ENCODE measurements around the gene DENND6B.
"Not testable (repeated sequence)": the region's sequence is repeated elsewhere in the genome, so short reads cannot be mapped to it uniquely, and the experiment has no call there.

The DENND6B gene

GRCh38 chr22:50326956-50327710 is at the start of gene DENND6B:
Gene DENND6B, minus strand, starts transcription at chr22:50327012. Its CDS starts 24 bp downstream, at chr22:50326988.
- peak; percentile 78 for DNase-seq (ENCODE audit: low spot score)

- DNase-seq (ENCODE audit: low spot score): no peak
Measured at GRCh38 chr22:50376085-50376651, 49.4 kb upstream of the DENND6B start.

- DNase-seq (ENCODE audit: low spot score): no peak
Measured at GRCh38 chr22:50371101-50371648, 44.4 kb upstream of the DENND6B start.

- no peak for DNase-seq (ENCODE audit: low spot score)
Measured at GRCh38 chr22:50367778-50368500, 41.1 kb upstream of the DENND6B start.

- DNase-seq (ENCODE audit: low spot score): not testable (repeated sequence)
Measured at GRCh38 chr22:50363803-50364194, 37.0 kb upstream of the DENND6B start.

- no peak for DNase-seq (ENCODE audit: low spot score)
Measured at GRCh38 chr22:50363166-50363802, 36.5 kb upstream of the DENND6B start.

- DNase-seq (ENCODE audit: low spot score): no peak
Measured at GRCh38 chr22:50361688-50362087, 34.9 kb upstream of the DENND6B start.

- DNase-seq (ENCODE audit: low spot score): no peak
Measured at GRCh38 chr22:50361222-50361621, 34.4 kb upstream of the DENND6B start.

GRCh38 chr22:50360578-50360977 is 33.8 kb upstream of the DENND6B start:
- DNase-seq (ENCODE audit: low spot score): no peak

GRCh38 chr22:50357756-50358155 is 30.9 kb upstream of the DENND6B start:
- no peak for DNase-seq (ENCODE audit: low spot score)

- no peak for DNase-seq (ENCODE audit: low spot score)
Measured at GRCh38 chr22:50357222-50357621, 30.4 kb upstream of the DENND6B start.

GRCh38 chr22:50356186-50356585 is 29.4 kb upstream of the DENND6B start:
- DNase-seq (ENCODE audit: low spot score): no peak

- DNase-seq (ENCODE audit: low spot score): no peak
Measured at GRCh38 chr22:50348058-50348457, 21.2 kb upstream of the DENND6B start.

GRCh38 chr22:50347157-50347556 is 20.3 kb upstream of the DENND6B start:
- DNase-seq (ENCODE audit: low spot score): no peak

GRCh38 chr22:50346470-50346869 is 19.7 kb upstream of the DENND6B start:
- no peak for DNase-seq (ENCODE audit: low spot score)

- no peak for DNase-seq (ENCODE audit: low spot score)
Measured at GRCh38 chr22:50343541-50343935, 16.7 kb upstream of the DENND6B start.

GRCh38 chr22:50342651-50343540 is 16.1 kb upstream of the DENND6B start, which contains the start of gene PPP6R2:
Gene PPP6R2, plus strand, starts transcription at chr22:50343327. Its CDS starts 50,582 bp downstream, at chr22:50393909.
- peak; percentile 83 for DNase-seq (ENCODE audit: low spot score)

GRCh38 chr22:50341977-50342650 is 15.3 kb upstream of the DENND6B start:
- peak; percentile 91 for DNase-seq (ENCODE audit: low spot score)

- DNase-seq (ENCODE audit: low spot score): no peak
Measured at GRCh38 chr22:50339945-50340879, 13.4 kb upstream of the DENND6B start.
